Trophoblast cell (in vitro differentiated cells and primary cell): ENCODE data around the gene NOC2L.

Experiments
- DNase-seq, 2 donors: peaks; one replicate each; pipeline ENCODE4 v3.0.0-alpha.2; 2016
- H2AFZ ChIP-seq: 2 replicates; pipeline ENCODE4 v1.6.1; 2013; ENCODE audit warnings: low read length, moderate library complexity, mild to moderate bottlenecking; ENCODE audit not compliant: insufficient read depth, poor library complexity
- H2AK5ac ChIP-seq: 2 replicates; pipeline ENCODE4 v1.6.1; 2013; ENCODE audit warnings: mild to moderate bottlenecking, low read length
- H2BK120ac ChIP-seq: 2 replicates; pipeline ENCODE4 v1.6.1; 2013; ENCODE audit warnings: low read length, mild to moderate bottlenecking, moderate library complexity; ENCODE audit not compliant: insufficient read depth, poor library complexity
- H2BK12ac ChIP-seq: 2 replicates; pipeline ENCODE4 v1.6.1; 2013; ENCODE audit warnings: mild to moderate bottlenecking, low read length, moderate library complexity
- H2BK5ac ChIP-seq: 2 replicates; pipeline ENCODE4 v1.6.1; 2013; ENCODE audit warnings: low read length, low read depth, moderate library complexity, mild to moderate bottlenecking; ENCODE audit not compliant: poor library complexity
- H3K14ac ChIP-seq: 2 replicates; pipeline ENCODE4 v1.6.1; 2013; ENCODE audit warnings: mild to moderate bottlenecking, low read length
- H3K18ac ChIP-seq: 2 replicates; pipeline ENCODE4 v1.6.1; 2013; ENCODE audit warnings: mild to moderate bottlenecking, low read length
- H3K23ac ChIP-seq: 2 replicates; pipeline ENCODE4 v1.6.1; 2013; ENCODE audit warnings: low read length
- H3K27ac ChIP-seq: 2 replicates; pipeline ENCODE4 v1.5.1; 2013; ENCODE audit warnings: low read depth, mild to moderate bottlenecking, inconsistent platforms, low read length, moderate library complexity
- H3K27me3 ChIP-seq: 2 replicates; pipeline ENCODE4 v1.6.1; 2013; ENCODE audit warnings: inconsistent platforms, mild to moderate bottlenecking, low read length, moderate library complexity; ENCODE audit not compliant: insufficient read depth
- H3K36me3 ChIP-seq, 2 experiments: 1 replicate in 1 of 2; 2 replicates in 1 of 2; pipeline ENCODE4 v1.6.1; 2013; ENCODE audit warnings: low read length in 2 of 2, mild to moderate bottlenecking in 2 of 2, moderate library complexity in 1 of 2; ENCODE audit not compliant: insufficient read depth in 2 of 2, control insufficient read depth in 1 of 2
- H3K4ac ChIP-seq: 2 replicates; pipeline ENCODE4 v1.6.1; 2013; ENCODE audit warnings: low read depth, mild to moderate bottlenecking, low read length, moderate library complexity
- H3K4me1 ChIP-seq, 2 experiments: 1 replicate in 1 of 2; 2 replicates in 1 of 2; pipeline ENCODE4 v1.6.1; 2013; ENCODE audit warnings: low read length in 2 of 2, mild to moderate bottlenecking in 2 of 2, moderate library complexity in 1 of 2; ENCODE audit not compliant: insufficient read depth in 2 of 2, control insufficient read depth in 1 of 2
- H3K4me2 ChIP-seq: 2 replicates; pipeline ENCODE4 v1.6.1; 2013; ENCODE audit warnings: inconsistent platforms, mild to moderate bottlenecking, low read length, moderate library complexity
- H3K4me3 ChIP-seq: 2 replicates; pipeline ENCODE4 v1.5.1; 2013; ENCODE audit warnings: mild to moderate bottlenecking, low read depth, low read length, inconsistent platforms
- H3K79me1 ChIP-seq: one replicate; pipeline ENCODE4 v1.6.1; 2013; ENCODE audit warnings: low read length
- H3K79me2 ChIP-seq: 2 replicates; pipeline ENCODE4 v1.6.1; 2013; ENCODE audit warnings: low read length, mild to moderate bottlenecking; ENCODE audit not compliant: control insufficient read depth, insufficient read depth, poor library complexity
- H3K9ac ChIP-seq: 2 replicates; pipeline ENCODE4 v1.6.1; 2013; ENCODE audit warnings: mild to moderate bottlenecking, low read length
- H3K9me3 ChIP-seq: 2 replicates; pipeline ENCODE4 v1.6.1; 2013; ENCODE audit warnings: low read depth, mild to moderate bottlenecking, control low read depth, inconsistent platforms, low read length; ENCODE audit not compliant: insufficient read depth
- H4K12ac ChIP-seq: 2 replicates; pipeline ENCODE4 v1.6.1; 2013; ENCODE audit warnings: low read depth, mild to moderate bottlenecking, low read length, moderate library complexity
- H4K8ac ChIP-seq: 2 replicates; pipeline ENCODE4 v1.6.1; 2013; ENCODE audit warnings: low read depth, mild to moderate bottlenecking, low read length, moderate library complexity
- H4K91ac ChIP-seq: one replicate; pipeline ENCODE4 v1.6.1; 2013; ENCODE audit warnings: low read depth, mild to moderate bottlenecking, low read length, moderate library complexity
- WGBS: extraction: QIAGEN DNeasy Blood & Tissue Kit; methylation state at CpG from one replicate; pipeline ENCODE4 v1.1.7; 2013; ENCODE audit warnings: missing lambda C conversion rate; ENCODE audit not compliant: insufficient read length, insufficient coverage; ENCODE audit errors: extremely low coverage; 5-methylcytosine and 5-hydroxymethylcytosine counted together

Gene NOC2L

DNA sequence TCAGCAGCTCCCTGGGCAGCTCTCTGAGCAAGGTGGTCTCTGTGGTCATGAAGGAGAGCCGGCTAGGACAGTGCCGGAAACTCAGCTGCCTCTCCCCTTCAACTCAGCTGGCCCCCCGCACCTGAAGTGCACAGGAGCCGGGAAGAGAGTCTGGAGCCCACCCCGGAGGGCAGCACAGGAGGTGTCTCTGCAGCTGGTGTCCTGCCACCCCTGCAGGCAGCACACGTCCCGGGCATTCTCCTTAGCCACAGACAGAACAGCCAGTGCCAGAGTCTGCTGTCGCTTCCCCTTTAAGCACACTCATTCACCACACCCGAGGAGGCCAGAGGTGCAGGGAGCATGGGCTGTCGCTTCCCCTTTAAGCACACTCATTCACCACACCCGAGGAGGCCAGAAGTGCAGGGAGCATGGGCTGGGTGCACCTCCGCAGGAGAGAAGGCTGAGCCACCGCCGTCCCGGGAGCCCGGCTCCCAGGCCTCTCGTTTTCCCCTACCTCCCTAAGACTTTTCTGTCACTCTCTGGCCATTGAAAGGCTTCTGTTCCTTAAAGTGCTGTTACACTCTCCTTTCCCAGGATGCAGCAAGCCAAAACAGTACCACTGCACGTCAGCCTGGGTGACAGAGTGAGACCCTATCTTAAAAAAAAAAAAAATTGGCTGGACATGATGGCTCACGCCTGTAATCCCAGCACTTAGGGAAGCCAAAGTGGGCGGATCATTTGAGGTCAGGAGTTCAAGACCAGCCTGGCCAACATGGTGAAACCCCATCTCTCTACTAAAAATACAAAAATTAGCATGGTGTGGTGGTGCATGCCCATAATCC is 52.2 kb downstream of the NOC2L start:
- no peak for DNase-seq
- no CpG with 5 or more reads among the region's 20 CpGs for WGBS
- Histone ChIP-seq H3K18ac (no peak overlapping the region), H3K79me1 (peaks cover 4% of the 10 kb centered on the region), H4K91ac (no peak overlapping the region), H3K27me3 (no peaks in the 10 kb centered on the region), H3K4me2 (no peak overlapping the region), H3K27ac (no peak overlapping the region), H3K79me2 (peaks cover 2% of the 10 kb centered on the region), H3K23ac (no peak overlapping the region), H3K9ac (no peak overlapping the region), H3K4ac (no peak overlapping the region), H3K14ac (no peak overlapping the region), H2AFZ (no peak overlapping the region), H3K9me3 (no peaks in the 10 kb centered on the region), H4K8ac (no peak overlapping the region), H3K36me3 (no peaks in the 10 kb centered on the region), H3K4me1 (peaks cover 2 to 6% of the 10 kb centered on the region in 2 experiments), H2AK5ac (no peak overlapping the region), H4K12ac (no peak overlapping the region), H2BK120ac (no peak overlapping the region), H2BK12ac (no peak overlapping the region), H2BK5ac (no peak overlapping the region), H3K4me3 (no peak overlapping the region)

DNA sequence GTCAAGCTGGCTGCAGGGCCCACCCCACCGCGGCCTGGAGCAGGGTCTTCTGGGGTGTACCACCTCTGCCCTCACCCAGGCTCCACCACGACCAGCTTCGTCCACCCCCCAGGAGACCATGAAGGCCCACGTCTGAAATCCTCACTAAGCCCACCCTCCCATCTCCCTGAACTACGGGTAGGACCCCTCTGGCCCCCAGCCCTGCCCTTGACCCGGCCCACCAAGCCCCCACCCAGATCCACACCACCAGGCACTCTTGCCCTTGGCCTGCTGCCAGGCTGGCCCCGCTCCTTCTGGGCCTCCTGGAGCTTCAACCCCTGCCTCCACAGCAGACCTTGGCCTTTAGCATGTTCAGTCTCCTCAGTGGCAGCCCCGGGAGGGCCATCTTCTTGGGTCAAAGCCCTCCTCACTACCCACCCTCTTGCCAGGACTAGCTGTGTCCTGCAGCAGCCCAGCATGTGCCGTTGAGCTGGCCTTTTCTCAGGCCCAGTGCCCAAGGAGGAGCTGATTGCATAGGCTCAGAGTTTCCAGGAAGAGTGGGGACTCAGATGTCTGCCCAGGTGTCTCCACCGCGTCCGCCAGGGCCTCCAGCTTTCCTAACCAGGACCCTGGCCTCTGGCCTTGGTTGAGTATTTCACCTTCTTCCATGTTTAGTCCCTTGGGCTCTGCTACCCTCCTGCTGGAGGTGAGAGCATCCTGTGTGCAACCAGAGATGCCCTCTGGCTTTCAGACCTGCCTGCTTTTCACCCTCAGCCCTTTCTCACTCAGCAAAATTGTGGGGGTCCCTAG is 53.1 kb downstream of the NOC2L start:
- Histone ChIP-seq H4K91ac (no peak overlapping the region), H3K23ac (no peak overlapping the region), H2BK12ac (no peak overlapping the region), H2BK5ac (no peak overlapping the region), H4K8ac (no peak overlapping the region), H3K9me3 (no peaks in the 10 kb centered on the region), H3K4me2 (no peak overlapping the region), H3K79me1 (peaks cover 4% of the 10 kb centered on the region), H3K14ac (no peak overlapping the region), H3K4ac (no peak overlapping the region), H3K36me3 (no peaks in the 10 kb centered on the region), H3K27me3 (no peaks in the 10 kb centered on the region), H2BK120ac (no peak overlapping the region), H3K4me1 (peaks cover 2 to 6% of the 10 kb centered on the region in 2 experiments), H2AFZ (no peak overlapping the region), H3K4me3 (no peak overlapping the region), H4K12ac (no peak overlapping the region), H3K18ac (no peak overlapping the region), H3K27ac (no peak overlapping the region), H3K79me2 (peaks cover 2% of the 10 kb centered on the region), H3K9ac (no peak overlapping the region), H2AK5ac (no peak overlapping the region)
- no CpG with 5 or more reads among the region's 13 CpGs for WGBS
- DNase-seq: no peak

DNA sequence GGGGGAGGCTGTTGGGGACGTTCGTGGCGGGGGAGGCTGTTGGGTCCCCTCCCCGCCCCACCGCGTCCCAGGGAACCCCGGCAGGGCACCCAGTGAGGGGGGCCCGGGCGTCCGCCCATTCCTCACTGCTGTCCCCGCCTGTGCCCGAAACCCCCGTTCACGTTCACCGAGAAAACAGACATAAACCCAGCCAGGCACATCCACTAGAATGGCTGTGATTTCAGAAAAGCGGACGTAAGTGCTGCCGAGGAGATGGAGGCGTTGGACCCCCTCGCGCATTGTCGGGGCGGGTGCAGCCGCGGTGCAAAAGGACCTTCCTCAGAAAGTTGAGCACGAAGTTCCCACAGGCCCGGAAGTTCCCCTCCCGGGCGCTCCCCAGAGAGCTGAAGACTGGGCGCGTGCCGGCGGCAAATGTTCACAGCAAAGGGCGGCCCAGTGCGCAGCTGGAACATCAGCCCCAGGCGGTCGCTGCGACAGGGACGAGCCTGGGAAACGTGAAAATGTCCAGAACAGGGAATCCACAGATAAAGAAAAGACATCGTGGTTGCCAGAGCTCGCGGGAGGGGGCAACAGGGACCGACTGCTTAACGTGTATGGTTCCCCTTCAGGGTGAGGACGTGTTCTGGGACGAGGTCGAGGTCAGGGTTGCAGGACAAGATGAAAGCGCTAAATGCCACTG is 53.8 kb downstream of the NOC2L start:
- Histone ChIP-seq H3K79me1 (peaks cover 4% of the 10 kb centered on the region), H3K14ac (peak overlapping the region; percentile 32), H4K8ac (peak overlapping the region; percentile 63), H4K91ac (peak overlapping the region; percentile 39), H2BK5ac (no peak overlapping the region), H3K9ac (no peak overlapping the region), H4K12ac (no peak overlapping the region), H3K4me2 (peak overlapping the region; percentile 65), H2BK120ac (peak overlapping the region; percentile 36), H2BK12ac (no peak overlapping the region), H2AFZ (peak overlapping the region; percentile 43), H3K4ac (no peak overlapping the region), H3K27ac (no peak overlapping the region), H2AK5ac (no peak overlapping the region), H3K9me3 (no peaks in the 10 kb centered on the region), H3K4me3 (peak overlapping the region; percentile 50), H3K18ac (peak overlapping the region; percentile 54), H3K23ac (no peak overlapping the region), H3K79me2 (peaks cover 2% of the 10 kb centered on the region), H3K36me3 (no peaks in the 10 kb centered on the region), H3K27me3 (no peaks in the 10 kb centered on the region), H3K4me1 (peaks cover 2 to 6% of the 10 kb centered on the region in 2 experiments)
- DNase-seq: peak in 1 of 2 donors; percentile 38
- no CpG with 5 or more reads among the region's 49 CpGs for WGBS

DNA sequence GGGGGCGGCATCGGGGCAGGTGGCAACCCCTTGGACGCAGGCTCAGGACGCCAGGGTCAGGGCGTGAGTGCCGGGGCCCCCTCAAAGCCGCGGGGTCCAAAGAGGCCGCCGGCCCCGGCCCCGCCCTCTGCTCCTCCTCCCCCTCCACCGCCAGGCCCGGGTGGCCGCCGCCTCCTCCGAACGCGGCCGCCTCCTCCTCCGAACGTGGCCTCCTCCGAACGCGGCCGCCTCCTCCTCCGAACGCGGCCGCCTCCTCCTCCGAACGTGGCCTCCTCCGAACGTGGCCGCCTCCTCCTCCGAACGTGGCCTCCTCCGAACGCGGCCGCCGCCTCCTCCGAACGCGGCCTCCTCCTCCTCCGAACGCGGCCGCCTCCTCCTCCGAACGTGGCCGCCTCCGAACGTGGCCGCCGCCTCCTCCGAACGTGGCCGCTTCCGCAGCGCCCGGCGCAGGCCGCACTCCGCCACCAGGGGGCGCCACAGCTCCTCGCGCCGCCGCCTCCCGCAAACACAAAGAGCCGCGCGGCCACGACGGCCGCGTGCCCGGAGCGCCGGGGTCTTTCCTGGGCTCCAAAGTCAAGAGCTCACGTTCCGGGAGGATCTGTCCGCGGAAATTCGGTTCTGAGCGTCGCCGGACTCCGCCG is 54.6 kb downstream of the NOC2L start:
- H4K12ac ChIP-seq: peak overlapping the region; percentile 24
- peaks cover 2% of the 10 kb centered on the region for H3K79me2 ChIP-seq
- peak overlapping the region; percentile 78 for H4K8ac ChIP-seq
- H3K4me2 ChIP-seq: peak overlapping the region; percentile 39
- peaks cover 4% of the 10 kb centered on the region for H3K79me1 ChIP-seq
- H2BK120ac ChIP-seq: peak overlapping the region; percentile 12
- H3K27ac ChIP-seq: no peak overlapping the region
- H3K4ac ChIP-seq: peak overlapping the region; percentile 2
- H3K36me3 ChIP-seq: no peaks in the 10 kb centered on the region
- no peak overlapping the region for H3K23ac ChIP-seq
- peak; percentile 55 to 86 for DNase-seq
- peak overlapping the region; percentile 69 for H4K91ac ChIP-seq
- no CpG with 5 or more reads among the region's 91 CpGs for WGBS
- H2BK12ac ChIP-seq: no peak overlapping the region
- peak overlapping the region; percentile 7 for H2AFZ ChIP-seq
- peak overlapping the region; percentile 5 for H3K14ac ChIP-seq
- H3K9ac ChIP-seq: no peak overlapping the region
- H2BK5ac ChIP-seq: no peak overlapping the region
- H3K4me3 ChIP-seq: peak overlapping the region; percentile 70
- H3K4me1 ChIP-seq: peaks cover 2 to 6% of the 10 kb centered on the region in 2 experiments
- H3K27me3 ChIP-seq: no peaks in the 10 kb centered on the region
- H2AK5ac ChIP-seq: no peak overlapping the region
- no peaks in the 10 kb centered on the region for H3K9me3 ChIP-seq
- H3K18ac ChIP-seq: peak overlapping the region; percentile 34
